ENCODE measurements around the gene CPT1A. TPM values are rescaled to one million over a fixed set of nuclear protein-coding genes. Genes with fewer than 3 reads are reported as not detected.

The CPT1A gene
- total RNA-seq, 2 experiments from 2014 or later, result 17.5 TPM

- H3K4me1 Mint-ChIP-seq (ENCODE audit: low read depth), result no peaks in the 10 kb centered on the region
Observed at GRCh38 chr11:68722143-68722542, 119.6 kb downstream of the CPT1A start.

GRCh38 chr11:68721075-68721474 is 120.6 kb downstream of the CPT1A start:
- POLR2A ChIA-PET, result no interaction called here
- ATAC-seq, result no peak
- H3K27ac Mint-ChIP-seq, result no peak overlapping the region
- no peak for TF ChIP-seq CTCF (IDR thresholded peaks at IDR 0.05)
- intact Hi-C loops (cut with micrococcal nuclease), result no loop called here
- peaks cover 9% of the 10 kb centered on the region for H3K9me3 Mint-ChIP-seq
- peaks cover 5% of the 10 kb centered on the region for H3K36me3 Mint-ChIP-seq (ENCODE audit: low read depth)
- no peak for DNase-seq
- peaks cover 5% of the 10 kb centered on the region for H3K27me3 Mint-ChIP-seq
- H3K4me1 Mint-ChIP-seq (ENCODE audit: low read depth), result no peaks in the 10 kb centered on the region
- CTCF ChIA-PET, result no interaction called here
- no peak overlapping the region for H3K4me3 Mint-ChIP-seq

More at GRCh38 chr11:68722143-68722542, 119.6 kb downstream of the CPT1A start:
- Mint-ChIP-seq H3K4me3 (no peak overlapping the region), H3K9me3 (peaks cover 9% of the 10 kb centered on the region), H3K36me3 (ENCODE audit: low read depth) (peaks cover 5% of the 10 kb centered on the region), H3K27ac (no peak overlapping the region), H3K27me3 (peaks cover 5% of the 10 kb centered on the region)
- CTCF ChIA-PET, result no interaction called here
- no peak for TF ChIP-seq CTCF (IDR thresholded peaks at IDR 0.05)
- POLR2A ChIA-PET, result interaction anchor here (0.6 kb wide), 1 partner anchor 116 kb away, joined by 4 read pairs; no protein-coding TSS in a partner anchor
- no peak for DNase-seq
- ATAC-seq, result no peak
- intact Hi-C loops (cut with micrococcal nuclease), result no loop called here

GRCh38 chr11:68715456-68716122 is 126.1 kb downstream of the CPT1A start:
- peaks cover 5% of the 10 kb centered on the region for H3K27me3 Mint-ChIP-seq
- ATAC-seq, result no peak
- DNase-seq, result no peak
- no peak for TF ChIP-seq CTCF (IDR thresholded peaks at IDR 0.05)
- CTCF ChIA-PET, result no interaction called here
- H3K9me3 Mint-ChIP-seq, result peaks cover 9% of the 10 kb centered on the region
- no peak overlapping the region for H3K27ac Mint-ChIP-seq
- POLR2A ChIA-PET, result no interaction called here
- intact Hi-C loops (cut with micrococcal nuclease), result no loop called here
- peaks cover 5% of the 10 kb centered on the region for H3K36me3 Mint-ChIP-seq (ENCODE audit: low read depth)
- H3K4me1 Mint-ChIP-seq (ENCODE audit: low read depth), result no peaks in the 10 kb centered on the region
- H3K4me3 Mint-ChIP-seq, result no peak overlapping the region

GRCh38 chr11:68714060-68714856 is 127.5 kb downstream of the CPT1A start:
- no peak for TF ChIP-seq CTCF (IDR thresholded peaks at IDR 0.05)
- ChIA-PET POLR2A (interaction anchor here (0.6 kb wide), 1 partner anchor 15 kb away, joined by 4 read pairs; no protein-coding TSS in a partner anchor), CTCF (interaction anchor here (1.0 kb wide), 1 partner anchor 85 kb away, joined by 3 read pairs; no protein-coding TSS in a partner anchor)
- Mint-ChIP-seq H3K36me3 (ENCODE audit: low read depth) (no peaks in the 10 kb centered on the region), H3K27me3 (no peaks in the 10 kb centered on the region), H3K27ac (no peak overlapping the region), H3K4me3 (no peak overlapping the region), H3K4me1 (ENCODE audit: low read depth) (no peaks in the 10 kb centered on the region), H3K9me3 (no peaks in the 10 kb centered on the region)
- ATAC-seq (no peak), DNase-seq (no peak)
- intact Hi-C loops (cut with micrococcal nuclease), result no loop called here

GRCh38 chr11:68711114-68711513 is 130.6 kb downstream of the CPT1A start:
- no peaks in the 10 kb centered on the region for H3K36me3 Mint-ChIP-seq (ENCODE audit: low read depth)
- ATAC-seq (no peak), DNase-seq (no peak)
- H3K4me3 Mint-ChIP-seq, result no peak overlapping the region
- no peaks in the 10 kb centered on the region for H3K27me3 Mint-ChIP-seq
- H3K27ac Mint-ChIP-seq, result no peak overlapping the region
- CTCF ChIA-PET, result no interaction called here
- no peaks in the 10 kb centered on the region for H3K9me3 Mint-ChIP-seq
- intact Hi-C loops (cut with micrococcal nuclease), result no loop called here
- POLR2A ChIA-PET, result interaction anchor here (0.8 kb wide), 1 partner anchor 61 kb away, joined by 3 read pairs; no protein-coding TSS in a partner anchor
- H3K4me1 Mint-ChIP-seq (ENCODE audit: low read depth), result no peaks in the 10 kb centered on the region
- TF ChIP-seq CTCF (IDR thresholded peaks at IDR 0.05), result no peak
